GM19328 (cell line): ENCODE results near the gene FAM72D.
"Not testable (repeated sequence)": the region's sequence is repeated elsewhere in the genome, so short reads cannot be mapped to it uniquely, and the experiment has no call there.

ENCODE experiments used
- ATAC-seq: cut with Tn5 transposase; IDR thresholded peaks from one replicate; pipeline ENCODE4 v1.9.1; 2021; ENCODE audit warnings: mild to moderate bottlenecking, moderate library complexity; ENCODE audit not compliant: unreplicated experiment

The FAM72D gene

GRCh38 chr1:145082483-145083255 lies 13.1 kb upstream of the FAM72D start:
- not testable (repeated sequence) for ATAC-seq

GRCh38 chr1:145093517-145094149 lies 2.1 kb upstream of the FAM72D start:
- ATAC-seq: not testable (repeated sequence)

- ATAC-seq: peak; percentile 1
Measured at GRCh38 chr1:145094655-145095211, 1.0 kb upstream of the FAM72D start.

- ATAC-seq: not testable (repeated sequence)
Measured at GRCh38 chr1:145101725-145102124, 6.0 kb downstream of the FAM72D start.

GRCh38 chr1:145103294-145103693 lies 7.5 kb downstream of the FAM72D start:
- not testable (repeated sequence) for ATAC-seq

GRCh38 chr1:145111674-145112073 lies 15.9 kb downstream of the FAM72D start:
- not testable (repeated sequence) for ATAC-seq

- ATAC-seq: not testable (repeated sequence)
Measured at GRCh38 chr1:145112703-145113102, 16.9 kb downstream of the FAM72D start.

GRCh38 chr1:145114560-145115057 lies 18.8 kb downstream of the FAM72D start:
- not testable (repeated sequence) for ATAC-seq

- not testable (repeated sequence) for ATAC-seq
Measured at GRCh38 chr1:145115587-145116493, 20.1 kb downstream of the FAM72D start.

GRCh38 chr1:145119842-145120241 lies 24.1 kb downstream of the FAM72D start:
- ATAC-seq: not testable (repeated sequence)

- not testable (repeated sequence) for ATAC-seq
Measured at GRCh38 chr1:145122344-145123061, 26.7 kb downstream of the FAM72D start.

- not testable (repeated sequence) for ATAC-seq
Measured at GRCh38 chr1:145123062-145123395, 27.3 kb downstream of the FAM72D start.

- not testable (repeated sequence) for ATAC-seq
Measured at GRCh38 chr1:145123992-145124641, 28.3 kb downstream of the FAM72D start.

- ATAC-seq: not testable (repeated sequence)
Measured at GRCh38 chr1:145125112-145125511, 29.3 kb downstream of the FAM72D start.

GRCh38 chr1:145127144-145127543 lies 31.4 kb downstream of the FAM72D start:
- not testable (repeated sequence) for ATAC-seq

- not testable (repeated sequence) for ATAC-seq
Measured at GRCh38 chr1:145128697-145129469, 33.1 kb downstream of the FAM72D start.

GRCh38 chr1:145134476-145134875 lies 38.7 kb downstream of the FAM72D start:
- ATAC-seq: not testable (repeated sequence)

- not testable (repeated sequence) for ATAC-seq
Measured at GRCh38 chr1:145140549-145140948, 44.8 kb downstream of the FAM72D start.
